ENCODE measurements around the gene ARHGEF12.

The ARHGEF12 gene

DNA sequence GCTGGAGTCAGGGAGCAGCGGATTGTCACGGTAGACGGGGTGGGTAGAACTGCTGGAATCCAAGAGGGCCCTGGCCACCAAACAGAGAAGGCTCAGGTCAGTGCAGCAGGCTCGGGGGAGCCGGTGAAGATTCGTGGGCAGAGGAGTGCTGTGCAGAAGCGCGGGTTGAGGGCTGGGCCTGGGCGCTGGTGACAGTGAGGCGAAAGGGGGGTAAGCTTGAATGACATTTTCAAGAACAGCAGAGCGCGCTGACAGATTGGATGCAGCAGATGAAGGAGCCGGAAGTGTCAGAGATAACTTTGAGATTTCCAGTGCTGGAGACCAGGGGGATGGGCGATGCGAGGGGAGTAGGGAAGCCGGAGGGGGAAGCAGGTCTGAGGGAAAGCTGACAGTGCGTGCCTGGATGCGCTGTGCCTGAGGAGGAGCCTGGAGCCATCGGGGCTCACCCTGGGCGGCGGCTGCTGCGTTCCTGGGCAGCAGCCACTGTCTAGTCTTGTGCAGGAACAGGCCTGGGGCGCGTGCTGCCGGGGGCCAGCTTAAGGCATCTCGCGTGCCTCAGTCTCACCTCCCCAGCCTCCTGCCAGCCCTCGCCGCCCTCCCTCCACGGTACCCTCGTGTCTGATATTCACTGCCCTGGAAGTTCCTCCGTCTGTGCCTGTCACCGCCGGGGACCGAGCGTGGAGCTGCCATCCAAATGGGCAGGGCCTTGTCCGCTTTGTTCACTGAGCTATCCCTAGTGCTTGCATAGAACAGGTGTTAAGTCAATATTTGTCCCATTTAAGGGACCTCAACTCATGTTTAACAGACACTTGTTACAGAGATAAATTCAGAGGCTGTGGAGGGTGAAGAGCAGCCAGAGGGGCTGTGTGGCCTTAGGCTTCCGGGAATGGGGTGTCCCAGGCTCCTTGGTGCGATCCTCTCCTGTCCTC is 180.5 kb downstream of the ARHGEF12 start:
- DNase-seq (ENCODE audit: low read depth in 2 of 2) = no peak

DNA sequence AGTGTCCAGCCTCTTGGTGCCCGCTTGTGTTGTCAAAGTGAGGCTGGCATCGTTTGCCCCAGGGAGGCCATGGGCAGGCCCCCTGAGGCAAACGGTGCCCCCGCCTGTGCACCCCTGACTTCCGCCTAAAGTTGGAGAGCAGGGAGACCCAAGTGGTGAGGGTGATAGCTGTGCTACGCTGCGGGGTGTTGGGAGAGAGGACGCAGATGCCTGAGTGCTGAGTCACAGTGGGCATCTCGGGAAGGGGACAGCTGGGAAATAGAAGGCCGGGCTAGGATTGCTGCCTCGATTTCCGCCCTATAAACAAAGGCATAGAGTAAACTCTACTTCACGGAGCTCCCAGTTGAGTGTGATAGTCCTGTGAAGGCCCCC is 181.2 kb downstream of the ARHGEF12 start:
- DNase-seq (ENCODE audit: low read depth in 2 of 2) = no peak

DNA sequence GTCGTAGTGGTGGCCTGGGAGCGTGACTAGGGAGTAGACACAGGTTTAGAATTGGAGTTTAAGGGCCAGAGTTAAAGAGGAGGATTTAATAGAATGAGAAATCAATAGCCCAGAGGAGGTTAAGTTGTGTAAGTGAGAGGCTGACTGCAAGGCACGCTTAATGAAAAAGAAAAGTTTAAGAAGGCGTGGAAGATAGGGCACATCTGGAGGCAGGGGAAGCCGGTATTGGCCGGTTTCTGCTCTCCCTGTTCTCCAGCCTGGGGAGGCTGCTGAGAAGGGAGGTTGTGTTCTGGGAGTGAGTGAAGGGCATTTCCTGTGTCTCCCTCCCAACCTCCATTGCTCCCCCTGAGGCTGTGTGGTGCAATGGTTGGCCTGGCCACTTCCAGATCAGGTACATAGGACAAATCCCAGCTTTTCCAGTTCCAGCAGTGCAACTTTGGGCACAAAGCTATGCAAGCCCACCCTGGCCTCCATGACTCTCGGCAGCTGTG is 181.6 kb downstream of the ARHGEF12 start:
- no peak for DNase-seq (ENCODE audit: low read depth in 2 of 2)

DNA sequence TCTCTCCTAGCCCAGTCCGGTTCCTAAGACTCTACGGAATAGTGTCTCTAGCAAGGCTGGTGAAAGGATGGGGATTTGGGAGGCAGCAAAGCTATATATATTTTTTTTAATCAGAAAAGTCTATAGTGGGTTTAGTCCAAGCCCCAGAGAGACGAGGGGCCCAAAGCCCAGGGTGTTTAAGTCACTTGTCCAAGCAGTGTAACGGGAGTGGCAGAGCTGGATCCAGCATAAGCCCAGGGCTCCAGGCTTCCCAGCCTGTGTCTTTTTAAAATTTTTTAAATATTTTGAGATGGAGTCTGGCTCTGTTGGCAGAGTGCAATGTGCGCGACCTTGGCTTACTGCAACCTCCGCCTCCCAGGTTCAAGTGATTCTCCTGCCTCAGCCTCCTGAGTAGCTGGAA is 182.1 kb downstream of the ARHGEF12 start:
- no peak for DNase-seq (ENCODE audit: low read depth in 2 of 2)

DNA sequence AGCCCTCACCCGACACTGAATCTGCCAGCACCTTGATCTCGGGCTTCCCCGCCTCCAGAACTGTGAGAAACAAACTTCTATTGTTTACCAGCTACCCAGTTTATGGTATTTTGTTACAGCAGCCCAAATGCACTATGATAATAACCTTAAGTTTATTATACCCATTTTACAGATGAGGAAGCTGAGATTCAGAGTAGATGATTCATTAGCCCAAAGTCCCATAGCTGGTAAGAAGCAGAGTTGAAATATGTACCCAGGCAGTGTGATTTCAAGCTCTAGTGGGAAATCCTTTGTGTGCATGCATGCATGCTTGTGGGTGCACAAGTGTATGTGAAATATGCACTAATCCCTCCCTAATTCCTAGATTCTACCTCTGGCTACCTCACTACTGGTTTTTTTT is 183.3 kb downstream of the ARHGEF12 start:
- no peak for DNase-seq (ENCODE audit: low read depth in 2 of 2)

DNA sequence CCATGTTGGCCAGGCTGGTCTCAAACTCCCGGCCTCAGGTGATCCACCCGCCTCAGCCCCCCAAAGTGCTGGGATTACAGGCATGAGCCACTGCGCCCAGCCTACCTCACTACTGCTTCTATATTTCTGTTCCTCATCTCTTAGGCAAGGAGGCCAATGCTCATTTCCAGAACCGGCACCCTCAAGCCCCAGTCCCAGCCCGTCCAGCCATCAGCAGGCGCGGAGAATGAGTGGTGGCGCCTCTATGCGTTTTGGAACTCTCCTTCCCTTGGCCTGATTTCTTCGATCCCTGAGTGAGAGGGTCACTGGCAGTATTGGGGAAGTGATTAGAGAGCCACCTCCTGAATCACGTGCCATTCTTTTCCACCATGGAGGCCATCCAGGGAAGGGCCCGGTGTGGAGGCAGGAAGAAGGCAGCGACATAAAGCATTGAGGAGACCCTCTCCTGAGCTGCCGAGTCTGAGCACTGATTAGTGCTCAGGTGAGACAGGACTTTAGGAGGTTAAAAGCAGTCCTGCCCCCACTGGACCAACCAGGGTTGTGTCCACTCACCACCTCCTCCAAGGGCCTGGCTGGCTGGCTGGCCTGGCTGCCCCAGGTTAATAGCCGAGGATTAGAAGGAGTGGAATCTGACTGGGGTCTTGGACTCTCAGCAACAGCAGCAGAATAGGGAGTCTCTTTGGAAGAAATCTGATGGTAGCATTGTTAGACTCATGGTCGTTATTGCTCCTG is 184.0 kb downstream of the ARHGEF12 start:
- no peak for DNase-seq (ENCODE audit: low read depth in 2 of 2)

DNA sequence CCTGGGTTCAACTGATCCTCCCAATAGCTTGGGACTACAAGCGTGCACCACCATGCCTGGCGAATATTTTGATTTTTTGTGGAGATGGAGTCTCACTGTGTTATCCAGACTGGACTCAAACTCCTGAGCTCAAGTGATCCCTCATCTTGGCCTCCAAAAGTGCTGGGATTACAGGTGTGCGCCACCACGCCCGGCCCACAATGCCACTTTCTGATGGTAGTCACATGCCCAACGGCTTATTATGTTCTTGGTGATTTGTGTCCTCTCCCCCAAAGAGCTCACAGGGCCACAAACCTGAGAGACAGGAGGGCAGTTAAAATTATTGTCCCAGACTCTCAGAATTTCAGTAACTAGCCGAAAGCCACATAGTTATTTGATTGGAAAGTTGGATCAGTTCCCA is 185.0 kb downstream of the ARHGEF12 start:
- DNase-seq (ENCODE audit: low read depth in 2 of 2) = no peak

DNA sequence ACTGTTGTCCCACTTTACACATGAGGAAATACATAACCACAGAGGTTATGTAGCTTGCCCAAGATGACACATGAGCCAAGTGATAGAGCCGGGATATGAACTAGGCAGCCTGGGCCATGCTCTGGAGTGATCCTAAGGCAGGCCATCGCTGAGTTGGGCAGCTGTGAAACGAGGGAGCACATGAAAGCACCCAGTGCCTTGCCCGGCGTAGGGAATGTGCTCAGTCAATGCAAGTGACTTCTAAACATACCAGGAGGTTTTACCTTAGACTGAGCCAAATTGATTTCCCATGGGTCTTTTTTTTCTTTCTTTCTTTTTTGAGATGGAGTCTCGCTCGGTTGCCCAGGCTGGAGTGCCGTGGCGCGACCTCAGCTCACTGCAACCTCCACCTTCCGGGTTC is 185.8 kb downstream of the ARHGEF12 start:
- DNase-seq (ENCODE audit: low read depth in 2 of 2) = no peak

DNA sequence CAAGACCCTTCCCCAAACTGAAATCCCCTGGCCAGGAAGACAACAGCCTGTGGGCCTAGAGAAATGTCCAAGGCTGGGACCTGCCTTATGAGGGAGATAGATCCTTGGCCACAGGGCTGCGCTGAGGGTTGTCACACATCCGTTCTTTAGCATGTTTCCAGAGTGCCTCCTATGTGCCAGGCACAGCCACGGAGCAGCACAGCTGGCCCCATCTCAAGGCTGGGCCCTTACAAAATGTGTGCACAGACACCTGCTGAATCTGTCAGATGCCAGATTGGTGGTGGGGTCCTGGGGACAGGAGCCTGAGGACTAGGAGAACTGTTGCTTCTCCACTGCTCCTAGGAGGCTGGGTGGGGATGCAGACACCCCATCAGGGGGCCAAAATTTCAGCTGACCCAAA is 186.5 kb downstream of the ARHGEF12 start:
- DNase-seq (ENCODE audit: low read depth in 2 of 2) = no peak

DNA sequence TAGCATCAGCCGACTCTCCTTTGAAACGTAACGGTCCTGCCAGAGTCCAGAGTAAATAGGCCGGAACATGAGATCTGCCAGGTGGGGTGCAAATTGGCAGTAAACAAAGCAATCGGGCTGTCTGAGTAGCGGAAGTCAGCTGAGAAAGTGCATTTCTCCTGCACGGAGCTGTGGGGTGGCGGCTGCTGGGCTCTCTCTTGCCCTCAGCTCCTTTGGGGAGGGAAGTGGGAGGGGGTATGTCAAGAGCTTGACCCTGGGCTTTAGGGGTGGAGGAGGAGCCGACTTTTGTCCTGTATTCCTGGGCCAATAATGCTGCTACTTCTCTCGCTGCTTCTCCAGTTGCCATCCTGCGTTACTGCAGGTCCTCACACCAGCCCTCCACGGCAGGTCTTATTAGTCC is 187.0 kb downstream of the ARHGEF12 start:
- DNase-seq (ENCODE audit: low read depth in 2 of 2) = no peak

DNA sequence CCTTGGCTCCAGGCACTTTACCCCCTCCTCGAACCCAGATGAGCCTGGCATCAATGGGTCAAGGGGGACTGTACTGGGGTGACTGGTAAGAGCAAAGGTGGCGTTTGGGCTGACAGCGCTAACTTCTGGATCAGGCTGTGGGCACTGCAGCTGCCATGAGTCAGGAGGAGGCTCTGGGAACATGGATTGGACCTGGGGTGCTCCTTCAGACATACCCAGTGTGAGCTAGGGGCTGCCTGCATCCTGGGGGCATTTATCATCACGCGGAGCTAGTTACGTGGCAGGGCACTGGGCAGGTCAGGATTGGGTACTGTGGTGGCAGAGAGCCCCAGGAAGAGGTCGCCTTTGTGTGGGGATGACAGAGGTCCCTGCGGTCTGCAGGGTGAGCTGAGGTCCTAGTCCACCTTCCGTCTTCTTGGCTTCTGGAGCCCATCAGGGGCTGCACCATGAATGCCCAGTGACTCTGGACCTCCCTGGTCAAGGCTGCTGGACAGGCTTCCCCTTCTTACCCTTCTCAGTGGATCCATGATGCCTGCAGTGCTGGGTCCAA is 188.4 kb downstream of the ARHGEF12 start:
- DNase-seq (ENCODE audit: low read depth in 2 of 2) = no peak

DNA sequence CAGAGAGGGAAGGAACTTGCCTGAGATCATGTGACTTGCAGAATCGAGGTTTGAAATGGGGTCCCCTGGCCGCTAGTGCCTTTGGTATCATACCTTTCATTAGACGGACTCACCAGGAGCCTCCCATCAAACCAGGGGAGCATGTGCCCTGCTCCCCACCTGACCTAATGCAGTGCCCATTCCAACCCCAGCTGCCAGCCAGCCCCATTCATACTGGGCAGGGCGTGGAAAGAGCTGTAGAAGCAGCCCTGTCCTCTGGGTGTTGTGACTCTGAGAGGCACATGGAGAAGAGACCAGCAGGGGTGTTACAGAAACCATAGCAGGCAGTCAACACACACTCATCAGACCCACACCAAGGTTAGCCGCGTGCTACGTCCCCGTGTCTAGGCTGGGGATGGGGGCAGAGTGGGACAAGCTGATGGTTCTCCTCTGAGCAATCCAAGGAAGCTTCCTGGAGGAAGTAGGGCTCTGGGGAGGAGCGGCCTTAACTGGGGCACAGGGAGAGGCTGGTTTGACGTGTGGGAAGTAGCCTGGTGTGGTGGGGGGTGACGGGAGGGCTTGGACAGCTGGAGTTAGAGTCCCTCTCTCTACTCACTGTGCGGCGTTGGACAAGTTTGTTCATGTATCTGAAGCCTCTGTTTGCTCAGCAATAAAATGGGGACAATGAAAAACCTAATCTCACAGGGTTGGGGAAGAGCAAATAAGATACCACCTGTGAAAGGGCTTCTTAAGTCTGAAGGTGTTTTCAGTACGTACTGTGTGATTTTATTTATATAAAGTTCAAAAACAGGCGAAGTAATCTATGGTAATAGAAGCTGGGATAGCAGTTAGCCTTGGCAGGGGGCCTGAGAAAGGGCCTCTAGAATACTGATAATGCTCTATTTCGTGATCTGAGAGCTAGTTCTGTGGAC is 189.3 kb downstream of the ARHGEF12 start:
- DNase-seq (ENCODE audit: low read depth in 2 of 2) = no peak

DNA sequence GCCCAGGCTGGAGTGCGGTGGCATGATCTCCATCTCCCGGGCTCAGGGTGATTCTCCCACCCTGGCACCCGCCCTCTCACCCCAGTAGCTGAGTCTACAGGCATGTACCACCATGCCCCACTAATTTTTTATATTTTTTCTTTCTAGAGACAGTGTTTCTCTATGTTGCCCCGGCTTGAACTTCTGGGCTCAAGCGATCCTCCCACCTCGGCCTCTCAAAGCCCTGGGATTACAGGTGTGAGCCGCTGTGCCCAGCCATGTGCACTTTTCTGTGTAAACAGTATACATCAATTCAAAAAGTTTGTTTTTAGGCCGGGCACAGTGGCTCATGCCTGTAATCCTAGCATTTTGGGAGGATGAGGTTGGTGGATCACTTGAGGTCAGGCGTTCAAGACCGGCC is 190.0 kb downstream of the ARHGEF12 start:
- no peak for DNase-seq (ENCODE audit: low read depth in 2 of 2)

DNA sequence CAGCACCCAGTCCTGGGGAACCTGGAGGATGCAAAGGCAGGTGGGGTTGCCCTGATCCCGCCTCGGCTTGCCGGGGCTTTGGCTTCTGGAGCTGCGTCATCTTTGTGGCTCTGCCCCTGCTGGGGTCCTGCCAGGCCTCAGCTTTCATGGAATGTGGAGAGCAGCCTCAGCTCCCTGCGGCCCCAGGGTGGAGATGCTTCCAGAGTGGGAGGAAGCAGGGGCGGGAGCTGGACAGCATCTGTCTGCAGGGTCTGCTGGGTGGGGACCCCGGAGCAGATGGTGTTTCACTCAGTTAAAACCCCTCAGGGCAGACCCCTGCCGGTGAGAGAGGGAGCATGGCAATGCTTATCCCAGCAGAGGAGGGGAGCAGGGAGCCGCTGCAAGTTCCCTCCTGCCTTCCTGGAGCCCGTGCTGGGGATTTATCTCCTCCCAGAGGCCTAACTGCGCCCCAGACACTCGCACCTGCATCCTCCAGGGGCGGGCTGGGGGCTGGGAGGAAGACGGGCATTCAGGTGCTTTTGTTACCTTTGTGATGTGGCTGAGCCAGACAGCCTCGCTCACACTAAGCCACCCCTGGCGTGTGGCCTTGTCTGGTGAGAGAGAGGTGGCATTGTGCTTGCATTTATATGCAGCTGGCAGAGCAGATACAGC is 191.0 kb downstream of the ARHGEF12 start:
- DNase-seq (ENCODE audit: low read depth in 2 of 2) = no peak

DNA sequence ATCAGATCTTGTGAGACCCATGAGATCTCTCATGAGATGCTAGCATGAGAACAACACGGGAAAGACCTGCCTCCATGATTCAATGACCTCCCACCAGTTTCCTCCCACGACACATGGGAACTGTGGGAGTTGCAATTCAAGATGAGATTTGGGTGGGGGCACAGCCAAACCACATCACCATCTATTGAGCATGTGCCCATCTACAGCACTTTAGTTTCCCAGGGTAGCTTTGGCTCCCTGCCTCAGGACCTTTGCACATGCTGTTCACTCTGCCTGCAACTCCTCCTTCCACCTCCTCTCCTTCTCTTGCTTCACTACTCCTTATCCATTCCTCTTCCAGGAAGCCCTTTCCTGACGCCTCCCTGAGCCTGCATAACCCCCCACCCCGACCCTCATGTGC is 192.5 kb downstream of the ARHGEF12 start:
- DNase-seq (ENCODE audit: low read depth in 2 of 2) = no peak

DNA sequence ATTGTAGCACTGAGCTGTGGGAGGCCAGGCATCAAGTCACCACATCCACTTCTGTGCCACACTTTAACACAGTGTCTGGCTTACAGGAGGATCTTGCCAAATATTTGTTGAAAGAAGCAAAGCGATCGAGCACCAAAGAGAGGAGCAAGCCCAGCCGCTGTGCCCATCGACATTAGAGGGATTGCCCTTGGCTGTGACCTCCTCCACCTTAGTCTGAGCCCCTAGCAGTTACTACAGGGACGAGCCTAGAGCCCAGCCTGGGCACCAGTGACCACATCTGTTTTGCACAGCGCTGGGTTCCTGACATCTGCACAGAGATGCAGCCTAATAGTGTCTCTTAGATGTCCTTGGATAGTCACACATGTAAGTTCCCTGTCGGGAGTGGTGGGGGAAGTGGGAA is 193.0 kb downstream of the ARHGEF12 start:
- no peak for DNase-seq (ENCODE audit: low read depth in 2 of 2)

DNA sequence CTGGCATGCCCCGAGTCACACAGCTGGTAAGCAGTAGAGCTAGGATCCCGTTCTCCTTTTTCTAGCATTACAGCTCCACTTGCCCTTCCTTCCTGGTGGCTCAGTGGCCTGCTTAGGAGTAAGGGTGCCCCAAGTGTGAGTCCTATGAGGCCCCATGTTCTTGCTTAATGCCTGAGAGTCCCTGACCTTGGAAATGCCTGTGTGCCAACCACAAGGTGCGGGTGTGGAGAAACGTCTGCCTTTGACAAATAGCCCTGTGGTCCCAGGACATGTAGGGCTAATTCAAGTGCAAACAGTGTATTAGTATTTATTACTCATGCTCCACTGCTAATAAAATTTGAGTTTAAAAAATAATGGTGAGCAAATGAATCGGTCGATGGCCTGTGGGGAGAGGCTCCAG is 193.7 kb downstream of the ARHGEF12 start:
- DNase-seq (ENCODE audit: low read depth in 2 of 2) = no peak

DNA sequence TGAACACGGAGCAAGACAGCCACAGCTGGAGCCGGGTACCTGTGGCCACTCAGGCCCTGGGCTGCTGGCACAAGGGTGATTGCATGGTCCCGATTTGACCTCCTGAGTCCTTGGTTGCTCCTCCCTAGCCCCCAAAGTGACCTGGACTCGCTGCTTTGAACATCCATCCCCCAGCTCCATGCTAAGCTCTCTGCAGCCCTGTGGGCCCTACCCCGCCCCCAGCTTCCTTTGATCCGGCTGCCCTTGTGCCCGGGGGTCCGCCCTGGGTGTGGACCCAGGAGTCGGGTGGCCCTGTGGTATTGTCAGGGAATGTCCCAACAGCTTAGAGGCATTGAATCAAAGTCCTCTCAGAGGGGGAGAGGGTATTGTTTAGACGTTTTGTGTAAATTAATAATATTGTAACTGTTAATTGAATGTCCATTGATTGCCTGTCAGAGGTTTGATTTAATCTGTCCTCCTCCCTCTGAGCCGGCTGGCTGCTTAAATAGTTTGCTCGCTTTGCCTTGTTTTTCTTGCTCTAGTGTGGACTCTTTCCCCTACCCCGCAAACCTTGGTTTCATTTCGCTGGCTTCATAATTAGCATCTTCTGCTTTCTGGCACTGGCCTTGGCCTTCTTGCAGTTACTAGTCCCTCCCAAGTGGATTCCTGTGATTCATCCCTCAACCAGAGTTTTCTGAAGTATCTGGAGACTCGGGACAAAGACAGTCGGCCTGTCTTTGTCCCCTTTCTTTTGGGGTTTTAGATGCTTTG is 196.0 kb downstream of the ARHGEF12 start:
- no peak for DNase-seq (ENCODE audit: low read depth in 2 of 2)

DNA sequence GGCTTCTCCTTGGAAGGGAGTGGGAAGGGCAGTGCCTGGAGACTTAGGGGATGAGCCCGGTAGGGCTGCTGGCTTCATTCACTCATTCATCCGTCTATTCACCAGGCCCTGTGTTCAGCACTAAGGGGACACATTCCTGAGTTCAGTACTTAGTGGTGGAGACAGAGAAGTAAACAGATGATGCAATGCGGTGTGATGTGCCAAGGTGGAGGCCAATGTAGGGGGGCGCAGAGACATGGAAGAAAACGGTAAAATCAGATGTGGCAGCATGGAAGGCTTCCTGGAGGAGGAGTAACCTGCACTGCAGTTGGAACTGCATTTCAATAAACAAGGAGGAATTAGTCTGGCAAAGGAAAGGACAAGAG is 196.6 kb downstream of the ARHGEF12 start:
- no peak for DNase-seq (ENCODE audit: low read depth in 2 of 2)

DNA sequence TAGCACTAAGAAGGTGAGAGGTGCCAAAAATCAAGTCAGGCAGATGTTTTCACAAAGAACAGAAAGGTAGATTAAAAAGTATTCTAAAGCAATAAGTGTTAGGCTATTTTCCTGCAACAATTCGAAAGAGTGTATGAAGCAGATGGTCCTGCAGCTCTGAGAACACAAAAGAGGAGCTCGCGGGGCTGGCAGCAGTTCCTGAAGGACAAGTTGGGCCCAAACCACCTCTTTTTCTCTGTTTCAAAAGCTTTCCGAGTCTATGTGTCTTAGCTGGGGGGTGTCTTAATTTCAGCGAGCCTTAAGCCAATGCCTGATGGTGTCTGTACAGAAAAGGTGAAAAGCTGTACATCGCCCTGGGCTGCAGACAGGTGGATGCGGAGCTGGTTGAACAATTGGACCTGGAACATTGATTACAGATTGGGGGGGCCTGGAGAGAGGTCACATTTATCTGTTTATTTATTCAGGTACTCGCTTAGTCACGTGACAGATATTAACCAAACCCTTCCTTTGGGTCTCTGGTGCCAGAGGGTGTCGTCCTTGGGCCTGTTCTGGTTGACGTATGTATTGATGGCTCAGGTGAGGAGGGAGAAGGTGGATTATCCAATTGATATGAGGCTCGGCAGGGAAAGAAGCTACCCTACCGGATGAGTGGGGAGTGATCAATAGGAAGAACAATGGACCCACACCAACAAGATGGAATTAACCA is 200.0 kb downstream of the ARHGEF12 start:
- DNase-seq (ENCODE audit: low read depth in 2 of 2) = no peak
